Iris pigment epithelial cell (primary cell): ENCODE measurements around the gene HUNK.
"Not testable (repeated sequence)": the region's sequence is repeated elsewhere in the genome, so short reads cannot be mapped to it uniquely, and the experiment has no call there.

Source experiments
- DNase-seq: peaks from one replicate; pipeline ENCODE4 v3.0.0-alpha.2; 2011; ENCODE audit warnings: low read depth

Gene HUNK

GRCh38 chr21:31999810-32000468, 127.1 kb downstream of the HUNK start:
- DNase-seq, result no peak

- DNase-seq, result no peak
Measured at GRCh38 chr21:32001390-32001789, 128.6 kb downstream of the HUNK start.

- DNase-seq, result no peak
Measured at GRCh38 chr21:32003411-32003810, 130.6 kb downstream of the HUNK start.

- DNase-seq, result no peak
Measured at GRCh38 chr21:32004291-32004690, 131.5 kb downstream of the HUNK start.

- DNase-seq, result no peak
Measured at GRCh38 chr21:32007456-32007855, 134.6 kb downstream of the HUNK start.

- DNase-seq, result no peak
Measured at GRCh38 chr21:32008714-32009113, 135.9 kb downstream of the HUNK start.

- no peak for DNase-seq
Measured at GRCh38 chr21:32009263-32009662, 136.4 kb downstream of the HUNK start.

GRCh38 chr21:32015461-32016139, 142.8 kb downstream of the HUNK start:
- DNase-seq, result no peak

GRCh38 chr21:32018381-32018780, 145.6 kb downstream of the HUNK start:
- DNase-seq, result no peak

- no peak for DNase-seq
Measured at GRCh38 chr21:32020564-32020963, 147.7 kb downstream of the HUNK start.

GRCh38 chr21:32021319-32021994, 148.6 kb downstream of the HUNK start:
- no peak for DNase-seq

GRCh38 chr21:32022146-32022545, 149.3 kb downstream of the HUNK start:
- DNase-seq, result no peak

- no peak for DNase-seq
Measured at GRCh38 chr21:32030146-32030652, 157.4 kb downstream of the HUNK start.

GRCh38 chr21:32034850-32035249, 162.0 kb downstream of the HUNK start:
- DNase-seq, result no peak

- DNase-seq, result no peak
Measured at GRCh38 chr21:32035617-32036016, 162.8 kb downstream of the HUNK start.

GRCh38 chr21:32036756-32037155, 163.9 kb downstream of the HUNK start:
- DNase-seq, result no peak

- not testable (repeated sequence) for DNase-seq
Measured at GRCh38 chr21:32038751-32039150, 165.9 kb downstream of the HUNK start.

GRCh38 chr21:32043458-32043857, 170.6 kb downstream of the HUNK start:
- no peak for DNase-seq

GRCh38 chr21:32044205-32045180, 171.7 kb downstream of the HUNK start:
- no peak for DNase-seq

GRCh38 chr21:32046191-32046590, 173.4 kb downstream of the HUNK start:
- DNase-seq, result no peak

GRCh38 chr21:32048353-32048752, 175.5 kb downstream of the HUNK start:
- DNase-seq, result no peak
